CD14-positive monocyte (primary cell): ENCODE results near the gene TSPAN33. TPM values are rescaled to one million over a fixed set of nuclear protein-coding genes. Genes with fewer than 3 reads are reported as not detected.

Experiments
- DNase-seq, 3 donors: peaks; one replicate each; pipeline ENCODE4 v3.0.0-alpha.2; 2011 to 2022
- H2AFZ ChIP-seq: 2 replicates; pipeline ENCODE4 v1.6.0; 2012; ENCODE audit warnings: mild to moderate bottlenecking, low read depth, low read length, inconsistent platforms; ENCODE audit not compliant: insufficient read depth, poor library complexity, severe bottlenecking
- H3K27ac ChIP-seq, 2 donors: 1 replicate in 1 of 2; 2 replicates in 1 of 2; pipeline ENCODE4 v1.5.1; 2012 to 2013; ENCODE audit warnings: low read length in 2 of 2, control low read depth in 1 of 2, inconsistent platforms in 1 of 2, low read depth in 1 of 2, mild to moderate bottlenecking in 1 of 2
- H3K27me3 ChIP-seq, 2 donors: one replicate each; pipeline versions ENCODE4 v1.6.0 to v1.6.1; 2011 to 2013; ENCODE audit warnings: low read length in 2 of 2; ENCODE audit not compliant: control insufficient read depth in 2 of 2, insufficient read depth in 2 of 2
- H3K36me3 ChIP-seq, 2 donors: replicated peaks in 1 of 2; 1 replicate in 1 of 2; 2 replicates in 1 of 2; pipeline versions ENCODE4 v1.5.1 to v1.6.1; 2012 to 2013; ENCODE audit warnings: low read length in 2 of 2, control low read depth in 1 of 2, inconsistent platforms in 1 of 2, mild to moderate bottlenecking in 1 of 2; ENCODE audit not compliant: insufficient read depth in 2 of 2, control insufficient read depth in 1 of 2
- H3K4me1 ChIP-seq, 2 donors: 1 replicate in 1 of 2; 2 replicates in 1 of 2; pipeline versions ENCODE4 v1.5.1 to v1.6.1; 2012 to 2013; ENCODE audit warnings: low read length in 2 of 2, control low read depth in 1 of 2, inconsistent platforms in 1 of 2, mild to moderate bottlenecking in 1 of 2, moderate library complexity in 1 of 2; ENCODE audit not compliant: insufficient read depth in 2 of 2, control insufficient read depth in 1 of 2
- H3K4me2 ChIP-seq: replicated peaks from 2 replicates; pipeline ENCODE3; 2012; ENCODE audit warnings: low read length, moderate library complexity, mild to moderate bottlenecking; ENCODE audit not compliant: poor library complexity, severe bottlenecking; ENCODE audit errors: extremely low read depth
- H3K4me3 ChIP-seq, 3 experiments: fragments of 200-600 bp in 1 of 3; sonication (generic) in 1 of 3; replicated peaks in 1 of 3; 1 replicate in 2 of 3; 2 replicates in 1 of 3; pipeline ENCODE4 v1.5.1; 2011 to 2013; ENCODE audit warnings: low read length in 3 of 3, mild to moderate bottlenecking in 3 of 3, control low read depth in 2 of 3, low read depth in 2 of 3, inconsistent platforms in 1 of 3, moderate library complexity in 1 of 3
- H3K79me2 ChIP-seq: 2 replicates; pipeline ENCODE4 v1.6.0; 2012; ENCODE audit warnings: mild to moderate bottlenecking, control low read depth, inconsistent platforms, low read length, moderate library complexity; ENCODE audit not compliant: insufficient read depth
- H3K9ac ChIP-seq: 2 replicates; pipeline ENCODE4 v1.6.0; 2017; ENCODE audit warnings: low read length, mild to moderate bottlenecking; ENCODE audit not compliant: insufficient read depth, poor library complexity, severe bottlenecking
- H3K9me3 ChIP-seq, 2 donors: replicated peaks in 1 of 2; 1 replicate in 1 of 2; 2 replicates in 1 of 2; pipeline versions ENCODE4 v1.5.1 to v1.6.1; 2012 to 2013; ENCODE audit warnings: low read length in 2 of 2, control low read depth in 1 of 2; ENCODE audit not compliant: control insufficient read depth in 1 of 2, insufficient read depth in 1 of 2
- H4K20me1 ChIP-seq: 2 replicates; pipeline ENCODE4 v1.6.0; 2012; ENCODE audit warnings: mild to moderate bottlenecking, low read length, control low read depth, moderate library complexity; ENCODE audit not compliant: insufficient read depth
- H3K27ac Mint-ChIP-seq, 7 donors: one replicate each; pipeline ENCODE4 v1.8.0; 2020; ENCODE audit warnings: mild to moderate bottlenecking in 7 of 7, mixed read lengths in 7 of 7, moderate library complexity in 6 of 7, inconsistent platforms in 2 of 7
- H3K27me3 Mint-ChIP-seq, 3 donors: one replicate each; pipeline ENCODE4 v1.8.0; 2021 to 2022; ENCODE audit warnings: low read depth in 3 of 3, mild to moderate bottlenecking in 3 of 3, mixed read lengths in 3 of 3, moderate library complexity in 3 of 3, inconsistent platforms in 1 of 3
- H3K36me3 Mint-ChIP-seq, 2 donors: one replicate each; pipeline ENCODE4 v1.8.0; 2020; ENCODE audit warnings: mixed read lengths in 2 of 2, inconsistent platforms in 1 of 2, mild to moderate bottlenecking in 1 of 2
- H3K4me1 Mint-ChIP-seq: one replicate; pipeline ENCODE4 v1.8.0; 2020; ENCODE audit warnings: mild to moderate bottlenecking, mixed read lengths
- H3K4me3 Mint-ChIP-seq, 2 donors: one replicate each; pipeline ENCODE4 v1.8.0; 2020; ENCODE audit warnings: mild to moderate bottlenecking in 2 of 2, mixed read lengths in 2 of 2, moderate library complexity in 1 of 2
- H3K9me3 Mint-ChIP-seq, 7 donors: one replicate each; pipeline ENCODE4 v1.8.0; 2020 to 2022; ENCODE audit warnings: mixed read lengths in 7 of 7, mild to moderate bottlenecking in 6 of 7, moderate library complexity in 6 of 7, inconsistent platforms in 2 of 7
- WGBS: methylation state at CpG from one replicate; pipeline ENCODE4 v1.1.5; 2013; ENCODE audit warnings: missing lambda C conversion rate; ENCODE audit not compliant: insufficient coverage; 5-methylcytosine and 5-hydroxymethylcytosine counted together
- intact Hi-C, 2 donors: fragments of 100-400 bp; cut with micrococcal nuclease; formaldehyde crosslinking; loops; one replicate each; pipeline versions ENCODE4 v1.15.0 to v1.15.1; 2023
- polyA plus RNA-seq, 3 donors: library from polyadenylated mRNA; depleted of rRNA in 1 of 3; unstranded in 2 of 3; stranded (reverse) in 1 of 3; fragments of 300-500 nt in 2 of 3; fragments of >200 nt in 1 of 3; fragmentation: Illumina TruSeq in 2 of 3; gene quantifications; 1 replicate in 2 of 3; 2 replicates in 1 of 3; pipeline ENCODE4 v1.2.3, GENCODE V29; 2012 to 2021
- TF ChIP-seq, protein P1 (sequence below): fragments of 200-600 bp; IDR thresholded peaks from one replicate; pipeline ENCODE4 v1.8.0; 2022; ENCODE audit warnings: antibody characterized with exemption, mild to moderate bottlenecking

TSPAN33 gene
- polyA plus RNA-seq, 3 donors, result 2.9 to 7.5 (median 4.4) TPM

DNA sequence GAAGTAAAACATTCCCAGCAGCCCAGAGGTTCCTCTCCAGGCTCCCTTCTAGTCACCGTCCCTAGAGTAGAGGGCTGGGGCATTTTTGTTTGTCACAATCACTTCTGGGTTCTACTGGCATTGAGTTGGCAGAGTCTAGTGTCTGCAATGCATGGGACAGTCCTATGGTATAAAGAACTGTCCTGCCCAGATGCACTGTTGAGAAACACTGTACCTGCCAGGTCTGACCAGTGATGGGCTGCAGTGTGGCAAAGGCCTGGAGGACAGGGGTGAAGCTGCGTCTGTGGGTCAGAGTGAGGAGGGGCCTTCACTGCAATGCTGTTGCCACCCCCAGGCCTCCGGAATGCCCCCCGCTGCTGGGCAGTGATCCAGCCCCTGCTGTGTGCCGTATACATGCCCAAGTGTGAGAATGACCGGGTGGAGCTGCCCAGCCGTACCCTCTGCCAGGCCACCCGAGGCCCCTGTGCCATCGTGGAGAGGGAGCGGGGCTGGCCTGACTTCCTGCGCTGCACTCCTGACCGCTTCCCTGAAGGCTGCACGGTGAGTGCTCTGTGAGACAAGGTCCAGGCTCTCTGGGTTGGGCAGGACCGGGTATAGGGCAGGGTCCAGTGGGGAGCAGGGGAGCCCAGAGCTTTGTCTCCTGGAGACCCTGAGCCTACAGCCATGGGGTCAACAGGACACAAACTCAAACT is 58.7 kb downstream of the TSPAN33 start:
- no peaks in the 10 kb centered on the region for H3K36me3 ChIP-seq
- peaks cover 0 to 4% (median 0%) of the 10 kb centered on the region in 3 donors for H3K27me3 Mint-ChIP-seq
- H3K36me3 Mint-ChIP-seq, result no peaks in the 10 kb centered on the region
- intact Hi-C loops, result no loop called here
- peaks cover 0 to 2% (median 0%) of the 10 kb centered on the region in 7 donors for H3K9me3 Mint-ChIP-seq
- 96% methylated on average over 13 of the region's 14 CpGs for WGBS
- H3K4me1 ChIP-seq, result peaks cover 9 to 10% of the 10 kb centered on the region in 2 donors
- no peak overlapping the region for H3K4me3 ChIP-seq
- no peak overlapping the region for H3K27ac ChIP-seq
- H2AFZ ChIP-seq, result peak overlapping the region; percentile 62
- no peaks in the 10 kb centered on the region for H3K27me3 ChIP-seq
- H3K9ac ChIP-seq, result no peak overlapping the region
- H3K79me2 ChIP-seq, result no peaks in the 10 kb centered on the region
- peak overlapping the region in 2 of 7 donors; percentile 14 to 61 for H3K27ac Mint-ChIP-seq
- H4K20me1 ChIP-seq, result no peaks in the 10 kb centered on the region
- H3K4me3 Mint-ChIP-seq, result no peak overlapping the region
- no peaks in the 10 kb centered on the region for H3K9me3 ChIP-seq
- no peak overlapping the region for H3K4me2 ChIP-seq
- no peak for DNase-seq
- peaks cover 14% of the 10 kb centered on the region for H3K4me1 Mint-ChIP-seq
- TF ChIP-seq, protein P1, sequence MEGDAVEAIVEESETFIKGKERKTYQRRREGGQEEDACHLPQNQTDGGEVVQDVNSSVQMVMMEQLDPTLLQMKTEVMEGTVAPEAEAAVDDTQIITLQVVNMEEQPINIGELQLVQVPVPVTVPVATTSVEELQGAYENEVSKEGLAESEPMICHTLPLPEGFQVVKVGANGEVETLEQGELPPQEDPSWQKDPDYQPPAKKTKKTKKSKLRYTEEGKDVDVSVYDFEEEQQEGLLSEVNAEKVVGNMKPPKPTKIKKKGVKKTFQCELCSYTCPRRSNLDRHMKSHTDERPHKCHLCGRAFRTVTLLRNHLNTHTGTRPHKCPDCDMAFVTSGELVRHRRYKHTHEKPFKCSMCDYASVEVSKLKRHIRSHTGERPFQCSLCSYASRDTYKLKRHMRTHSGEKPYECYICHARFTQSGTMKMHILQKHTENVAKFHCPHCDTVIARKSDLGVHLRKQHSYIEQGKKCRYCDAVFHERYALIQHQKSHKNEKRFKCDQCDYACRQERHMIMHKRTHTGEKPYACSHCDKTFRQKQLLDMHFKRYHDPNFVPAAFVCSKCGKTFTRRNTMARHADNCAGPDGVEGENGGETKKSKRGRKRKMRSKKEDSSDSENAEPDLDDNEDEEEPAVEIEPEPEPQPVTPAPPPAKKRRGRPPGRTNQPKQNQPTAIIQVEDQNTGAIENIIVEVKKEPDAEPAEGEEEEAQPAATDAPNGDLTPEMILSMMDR, result no peak

DNA sequence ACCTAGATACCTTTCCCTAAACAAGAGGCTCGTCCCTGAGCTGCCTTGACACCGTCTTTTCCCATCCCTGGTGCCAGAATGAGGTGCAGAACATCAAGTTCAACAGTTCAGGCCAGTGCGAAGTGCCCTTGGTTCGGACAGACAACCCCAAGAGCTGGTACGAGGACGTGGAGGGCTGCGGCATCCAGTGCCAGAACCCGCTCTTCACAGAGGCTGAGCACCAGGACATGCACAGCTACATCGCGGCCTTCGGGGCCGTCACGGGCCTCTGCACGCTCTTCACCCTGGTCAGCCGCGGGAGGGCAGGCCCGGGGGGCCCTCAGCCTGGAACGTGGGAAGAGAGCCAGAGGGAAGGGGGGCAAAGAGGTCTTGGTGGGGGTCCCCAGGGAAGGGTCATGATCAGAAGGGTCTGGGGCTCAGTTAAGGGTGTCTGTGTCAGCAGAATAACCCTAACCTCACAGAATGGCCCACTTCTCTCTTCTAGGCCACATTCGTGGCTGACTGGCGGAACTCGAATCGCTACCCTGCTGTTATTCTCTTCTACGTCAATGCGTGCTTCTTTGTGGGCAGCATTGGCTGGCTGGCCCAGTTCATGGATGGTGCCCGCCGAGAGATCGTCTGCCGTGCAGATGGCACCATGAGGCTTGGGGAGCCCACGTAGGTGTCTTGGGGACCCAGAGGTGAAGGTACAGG is 60.8 kb downstream of the TSPAN33 start:
- H3K4me1 ChIP-seq, result peaks cover 9% of the 10 kb centered on the region in 2 donors
- intact Hi-C loops, result loop anchor here in 1 of 2 donors (5.0 kb wide), 1 partner anchor 38 kb away; no protein-coding TSS in a partner anchor
- no peaks in the 10 kb centered on the region for H3K9me3 ChIP-seq
- H3K4me3 Mint-ChIP-seq, result no peak overlapping the region
- peaks cover 0 to 9% (median 3%) of the 10 kb centered on the region in 3 donors for H3K27me3 Mint-ChIP-seq
- H3K9ac ChIP-seq, result no peak overlapping the region
- DNase-seq, result no peak
- no peak overlapping the region for H3K4me2 ChIP-seq
- no peak overlapping the region for H3K27ac Mint-ChIP-seq
- H3K36me3 ChIP-seq, result no peaks in the 10 kb centered on the region
- H3K27ac ChIP-seq, result no peak overlapping the region
- no peaks in the 10 kb centered on the region for H3K27me3 ChIP-seq
- no peaks in the 10 kb centered on the region for H3K36me3 Mint-ChIP-seq
- 91% methylated on average over 16 of the region's 29 CpGs for WGBS
- no peak overlapping the region for H3K4me3 ChIP-seq
- no peaks in the 10 kb centered on the region for H3K79me2 ChIP-seq
- H3K4me1 Mint-ChIP-seq, result peaks cover 13% of the 10 kb centered on the region
- no peaks in the 10 kb centered on the region for H4K20me1 ChIP-seq
- no peak overlapping the region for H2AFZ ChIP-seq
- peaks cover 0 to 2% (median 0%) of the 10 kb centered on the region in 7 donors for H3K9me3 Mint-ChIP-seq
- TF ChIP-seq, protein P1, result no peak
